Measurements from ENCODE around the gene OIT3. TPM values are rescaled to one million over a fixed set of nuclear protein-coding genes. Genes with fewer than 3 reads are reported as not detected.
"Not testable (repeated sequence)": the region's sequence is repeated elsewhere in the genome, so short reads cannot be mapped to it uniquely, and the experiment has no call there.

OIT3 gene
- total RNA-seq, 1 experiment from 2014 or later, result 0.08 TPM

- DNase-seq, result no peak
- H3K9me3 ChIP-seq (replicated peaks), result no peaks in the 10 kb centered on the region
- peaks cover 28% of the 10 kb centered on the region for H3K36me3 ChIP-seq
- H3K4me1 ChIP-seq, result no peaks in the 10 kb centered on the region
- no peak overlapping the region for H3K27ac ChIP-seq
- H3K27me3 ChIP-seq, result no peaks in the 10 kb centered on the region
- no peak overlapping the region for H3K4me3 ChIP-seq
These were observed 6.9 kb upstream of the OIT3 start for GRCh38 chr10:72886621-72887020.

GRCh38 chr10:72887043-72887442, 6.5 kb upstream of the OIT3 start:
- no peak for DNase-seq
- H3K4me1 ChIP-seq, result no peaks in the 10 kb centered on the region
- no peak overlapping the region for H3K27ac ChIP-seq
- H3K9me3 ChIP-seq (replicated peaks), result no peaks in the 10 kb centered on the region
- no peaks in the 10 kb centered on the region for H3K27me3 ChIP-seq
- peaks cover 28% of the 10 kb centered on the region for H3K36me3 ChIP-seq
- H3K4me3 ChIP-seq, result no peak overlapping the region

GRCh38 chr10:72888151-72888638, 5.3 kb upstream of the OIT3 start:
- Histone ChIP-seq H3K27me3 (no peaks in the 10 kb centered on the region), H3K9me3 (replicated peaks) (no peaks in the 10 kb centered on the region), H3K27ac (no peak overlapping the region), H3K4me1 (no peaks in the 10 kb centered on the region), H3K4me3 (no peak overlapping the region), H3K36me3 (peaks cover 28% of the 10 kb centered on the region)
- no peak for DNase-seq

GRCh38 chr10:72889391-72889831, 4.1 kb upstream of the OIT3 start:
- no peak for DNase-seq
- Histone ChIP-seq H3K27ac (no peak overlapping the region), H3K27me3 (no peaks in the 10 kb centered on the region), H3K4me1 (no peaks in the 10 kb centered on the region), H3K9me3 (replicated peaks) (no peaks in the 10 kb centered on the region), H3K4me3 (no peak overlapping the region), H3K36me3 (peaks cover 28% of the 10 kb centered on the region)

- Histone ChIP-seq H3K9me3 (replicated peaks) (no peaks in the 10 kb centered on the region), H3K36me3 (peaks cover 28% of the 10 kb centered on the region), H3K27me3 (no peaks in the 10 kb centered on the region), H3K4me1 (no peaks in the 10 kb centered on the region), H3K4me3 (no peak overlapping the region), H3K27ac (no peak overlapping the region)
- DNase-seq, result no peak
These were observed 3.5 kb upstream of the OIT3 start for GRCh38 chr10:72890086-72890485.

GRCh38 chr10:72895236-72895850, 1.8 kb downstream of the OIT3 start:
- no peak for DNase-seq
- Histone ChIP-seq H3K4me1 (no peaks in the 10 kb centered on the region), H3K27me3 (no peaks in the 10 kb centered on the region), H3K27ac (no peak overlapping the region), H3K4me3 (no peak overlapping the region), H3K9me3 (replicated peaks) (no peaks in the 10 kb centered on the region; the same call in 1 of the 2 replicates), H3K36me3 (peaks cover 2% of the 10 kb centered on the region; the same call in 1 of the 2 replicates)

- no peak for DNase-seq
- H3K36me3 ChIP-seq, result no peaks in the 10 kb centered on the region
- H3K4me3 ChIP-seq, result no peak overlapping the region
- no peak overlapping the region for H3K27ac ChIP-seq
- H3K4me1 ChIP-seq, result no peaks in the 10 kb centered on the region
- H3K27me3 ChIP-seq, result no peaks in the 10 kb centered on the region
- H3K9me3 ChIP-seq (replicated peaks), result no peaks in the 10 kb centered on the region; the same call in 1 of the 2 replicates
These were observed 5.1 kb downstream of the OIT3 start for GRCh38 chr10:72898616-72899015.

GRCh38 chr10:72899545-72899944, 6.0 kb downstream of the OIT3 start:
- DNase-seq, result no peak
- no peak overlapping the region for H3K27ac ChIP-seq
- no peaks in the 10 kb centered on the region; the same call in 1 of the 2 replicates for H3K9me3 ChIP-seq (replicated peaks)
- H3K27me3 ChIP-seq, result no peaks in the 10 kb centered on the region
- no peaks in the 10 kb centered on the region for H3K36me3 ChIP-seq
- no peaks in the 10 kb centered on the region for H3K4me1 ChIP-seq
- H3K4me3 ChIP-seq, result no peak overlapping the region

- DNase-seq; H3K9me3 ChIP-seq (replicated peaks); H3K4me3 ChIP-seq; H3K4me1 ChIP-seq; H3K36me3 ChIP-seq; H3K27ac ChIP-seq; H3K27me3 ChIP-seq: not testable (repeated sequence)
These were observed 10.5 kb downstream of the OIT3 start for GRCh38 chr10:72903941-72904446.

GRCh38 chr10:72904806-72905205, 11.3 kb downstream of the OIT3 start:
- no peak for DNase-seq
- no peak overlapping the region for H3K27ac ChIP-seq
- H3K4me1 ChIP-seq, result no peaks in the 10 kb centered on the region
- no peaks in the 10 kb centered on the region for H3K9me3 ChIP-seq (replicated peaks)
- H3K36me3 ChIP-seq, result no peaks in the 10 kb centered on the region
- no peaks in the 10 kb centered on the region for H3K27me3 ChIP-seq
- H3K4me3 ChIP-seq, result no peak overlapping the region

- Histone ChIP-seq H3K4me1 (no peaks in the 10 kb centered on the region), H3K4me3 (no peak overlapping the region), H3K9me3 (replicated peaks) (no peaks in the 10 kb centered on the region), H3K27ac (no peak overlapping the region), H3K27me3 (no peaks in the 10 kb centered on the region), H3K36me3 (no peaks in the 10 kb centered on the region)
- DNase-seq, result no peak
These were observed 12.9 kb downstream of the OIT3 start for GRCh38 chr10:72906446-72906845.

- H3K27ac ChIP-seq, result no peak overlapping the region
- no peaks in the 10 kb centered on the region for H3K9me3 ChIP-seq (replicated peaks)
- no peaks in the 10 kb centered on the region for H3K36me3 ChIP-seq
- no peaks in the 10 kb centered on the region for H3K27me3 ChIP-seq
- no peak for DNase-seq
- H3K4me1 ChIP-seq, result no peaks in the 10 kb centered on the region
- H3K4me3 ChIP-seq, result no peak overlapping the region
These were observed 17.2 kb downstream of the OIT3 start for GRCh38 chr10:72910705-72911104.

- Histone ChIP-seq H3K27ac (no peak overlapping the region), H3K9me3 (replicated peaks) (no peaks in the 10 kb centered on the region), H3K36me3 (no peaks in the 10 kb centered on the region), H3K4me3 (no peak overlapping the region), H3K27me3 (no peaks in the 10 kb centered on the region), H3K4me1 (no peaks in the 10 kb centered on the region)
- no peak for DNase-seq
These were observed 18.2 kb downstream of the OIT3 start for GRCh38 chr10:72911758-72912157.

- Histone ChIP-seq H3K36me3 (no peaks in the 10 kb centered on the region), H3K4me1 (no peaks in the 10 kb centered on the region), H3K27me3 (no peaks in the 10 kb centered on the region), H3K9me3 (replicated peaks) (no peaks in the 10 kb centered on the region), H3K27ac (no peak overlapping the region), H3K4me3 (no peak overlapping the region)
- DNase-seq, result no peak
These were observed 19.2 kb downstream of the OIT3 start for GRCh38 chr10:72912736-72913135.

GRCh38 chr10:72913287-72913686, 19.7 kb downstream of the OIT3 start:
- Histone ChIP-seq H3K36me3 (no peaks in the 10 kb centered on the region), H3K4me3 (no peak overlapping the region), H3K4me1 (no peaks in the 10 kb centered on the region), H3K27me3 (no peaks in the 10 kb centered on the region), H3K9me3 (replicated peaks) (no peaks in the 10 kb centered on the region), H3K27ac (no peak overlapping the region)
- no peak for DNase-seq

GRCh38 chr10:72917201-72917600, 23.7 kb downstream of the OIT3 start:
- H3K4me1 ChIP-seq; H3K36me3 ChIP-seq; H3K4me3 ChIP-seq; H3K27ac ChIP-seq; H3K27me3 ChIP-seq; DNase-seq; H3K9me3 ChIP-seq (replicated peaks): not testable (repeated sequence)
